Tibial nerve (tissue), 4 donors: ENCODE measurements around the gene CARMIL1. TPM values are rescaled to one million over a fixed set of nuclear protein-coding genes. Genes with fewer than 3 reads are reported as not detected.

Experiments
- DNase-seq, 2 donors: peaks; one replicate each; pipeline ENCODE4 v3.0.0-alpha.2; 2019; ENCODE audit warnings: low spot score in 2 of 2
- H3K27ac ChIP-seq, 4 donors: fragments of 200-600 bp; sonication (generic) in 3 of 4; one replicate each; pipeline ENCODE4 v1.5.1; 2017 to 2019; ENCODE audit warnings: mild to moderate bottlenecking in 1 of 4
- H3K27me3 ChIP-seq, 2 donors: fragments of 200-600 bp; sonication (generic) in 1 of 2; one replicate each; pipeline versions ENCODE4 v1.5.1 to v1.6.0; 2017 to 2019
- H3K36me3 ChIP-seq, 3 donors: fragments of 200-600 bp; sonication (generic); one replicate each; pipeline ENCODE4 v1.5.1; 2018 to 2019
- H3K4me1 ChIP-seq, 4 donors: fragments of 200-600 bp; sonication (generic) in 3 of 4; one replicate each; pipeline ENCODE4 v1.5.1; 2017 to 2019
- H3K4me3 ChIP-seq, 4 donors: fragments of 200-600 bp; sonication (generic) in 3 of 4; one replicate each; pipeline ENCODE4 v1.5.1; 2017 to 2019; ENCODE audit warnings: mild to moderate bottlenecking in 1 of 4, moderate library complexity in 1 of 4
- H3K9me3 ChIP-seq, 4 donors: fragments of 200-600 bp; sonication (generic) in 3 of 4; one replicate each; pipeline ENCODE4 v1.5.1; 2017 to 2019
- CTCF ChIP-seq, 5 experiments: fragments of 200-600 bp in 3 of 5; fragments of 450-650 bp in 2 of 5; sonication (generic) in 3 of 5; IDR thresholded peaks; one replicate each; pipeline ENCODE4 v1.5.1; 2016 to 2019; ENCODE audit warnings: antibody characterized with exemption in 5 of 5, mild to moderate bottlenecking in 3 of 5, moderate library complexity in 2 of 5
- EP300 ChIP-seq, 2 donors: sonication (generic); formaldehyde crosslinking; IDR thresholded peaks; one replicate each; pipeline ENCODE4 v1.6.1; 2017; ENCODE audit warnings: antibody characterized with exemption in 2 of 2, mild to moderate bottlenecking in 1 of 2
- POLR2A ChIP-seq, 2 donors: fragments of 450-650 bp; IDR thresholded peaks; one replicate each; pipeline ENCODE4 v1.6.1; 2017; ENCODE audit warnings: antibody characterized with exemption in 2 of 2, mild to moderate bottlenecking in 2 of 2, moderate library complexity in 2 of 2
- WGBS, 2 donors: methylation state at CpG; one replicate each; pipeline ENCODE4 v1.1.5; 2018; 5-methylcytosine and 5-hydroxymethylcytosine counted together
- total RNA-seq, 4 donors: library from RNA; depleted of rRNA; stranded (reverse); fragments of >200 nt; gene quantifications; one replicate each; pipeline ENCODE4 v1.1.0, GENCODE V29; 2016

The CARMIL1 gene
- total RNA-seq: 10 to 100 TPM; 29.1 to 43.5 (median 34.1) TPM

GRCh38 chr6:25278914-25279747, at the start of gene CARMIL1:
Gene CARMIL1, plus strand, starts transcription at chr6:25279374. Its CDS starts 422 bp downstream, at chr6:25279796.
- peak; percentile 57 to 64 for DNase-seq

GRCh38 chr6:25229671-25230321, 49.4 kb upstream of the CARMIL1 start:
- Histone ChIP-seq H3K36me3 (no peaks in the 10 kb centered on the region), H3K4me3 (no peak overlapping the region), H3K4me1 (peaks cover 0 to 25% (median 0%) of the 10 kb centered on the region in 4 donors), H3K27me3 (no peaks in the 10 kb centered on the region), H3K27ac (peak overlapping the region in 2 of 4 donors; percentile 15 to 45), H3K9me3 (no peaks in the 10 kb centered on the region)
- no peak for DNase-seq
- TF ChIP-seq EP300 (IDR thresholded peaks at IDR 0.05): no peak
- no peak for TF ChIP-seq POLR2A (IDR thresholded peaks at IDR 0.05)
- no peak for TF ChIP-seq CTCF (IDR thresholded peaks at IDR 0.05)
- 36 to 43% methylated on average over 1 of the region's 1 CpG for WGBS, 2 donors

More at GRCh38 chr6:25278914-25279747, at the start of gene CARMIL1:
- Histone ChIP-seq H3K27ac (peak within 1 kb of the TSS; percentile 32 to 88 (median 81)), H3K36me3 (no peaks in the 10 kb centered on the region), H3K4me1 (peaks cover 0 to 44% (median 11%) of the 10 kb centered on the region in 4 donors), H3K4me3 (peak within 1 kb of the TSS; percentile 71 to 90 (median 80)), H3K9me3 (no peaks in the 10 kb centered on the region), H3K27me3 (no peaks in the 10 kb centered on the region)
- WGBS, 2 donors: 0 to 3% methylated on average over 43 to 69 of the region's 81 CpGs
- TF ChIP-seq POLR2A (IDR thresholded peaks at IDR 0.05) (no peak), EP300 (IDR thresholded peaks at IDR 0.05) (peak in 1 of 2 donors; percentile 60), CTCF (IDR thresholded peaks at IDR 0.05) (peak; percentile 65 to 90 (median 66))

- H3K27me3 ChIP-seq: no peaks in the 10 kb centered on the region
- H3K36me3 ChIP-seq: no peaks in the 10 kb centered on the region
- no peaks in the 10 kb centered on the region for H3K9me3 ChIP-seq
- no peak overlapping the region for H3K27ac ChIP-seq
- no peak for DNase-seq
- no peak overlapping the region for H3K4me3 ChIP-seq
- WGBS, 2 donors: 64 to 72% methylated on average over 13 of the region's 13 CpGs
- no peak for TF ChIP-seq POLR2A (IDR thresholded peaks at IDR 0.05)
- no peak for TF ChIP-seq EP300 (IDR thresholded peaks at IDR 0.05)
- no peak for TF ChIP-seq CTCF (IDR thresholded peaks at IDR 0.05)
- H3K4me1 ChIP-seq: peaks cover 0 to 25% (median 0%) of the 10 kb centered on the region in 4 donors
Observed at GRCh38 chr6:25232479-25232878, 46.7 kb upstream of the CARMIL1 start.

- Histone ChIP-seq H3K36me3 (no peaks in the 10 kb centered on the region), H3K27me3 (no peaks in the 10 kb centered on the region), H3K27ac (no peak overlapping the region), H3K9me3 (no peaks in the 10 kb centered on the region), H3K4me1 (peaks cover 0 to 25% (median 0%) of the 10 kb centered on the region in 4 donors), H3K4me3 (no peak overlapping the region)
- WGBS, 2 donors: 78 to 80% methylated on average over 1 of the region's 1 CpG
- no peak for TF ChIP-seq CTCF (IDR thresholded peaks at IDR 0.05)
- no peak for TF ChIP-seq POLR2A (IDR thresholded peaks at IDR 0.05)
- no peak for TF ChIP-seq EP300 (IDR thresholded peaks at IDR 0.05)
- DNase-seq: no peak
Observed at GRCh38 chr6:25233226-25233625, 45.9 kb upstream of the CARMIL1 start.

- no peak overlapping the region for H3K4me3 ChIP-seq
- H3K4me1 ChIP-seq: peaks cover 0 to 19% (median 0%) of the 10 kb centered on the region in 4 donors
- 74 to 76% methylated on average over 3 of the region's 3 CpGs for WGBS, 2 donors
- no peak for DNase-seq
- no peak for TF ChIP-seq EP300 (IDR thresholded peaks at IDR 0.05)
- H3K9me3 ChIP-seq: no peaks in the 10 kb centered on the region
- no peak overlapping the region for H3K27ac ChIP-seq
- H3K27me3 ChIP-seq: no peaks in the 10 kb centered on the region
- H3K36me3 ChIP-seq: no peaks in the 10 kb centered on the region
Observed at GRCh38 chr6:25237579-25237978, 41.6 kb upstream of the CARMIL1 start.
